SH-SY5Y (cell line): ENCODE results near the gene FSIP2.

Source experiments
- GATA2 ChIP-seq: IDR thresholded peaks from 2 replicates; pipeline ENCODE4 v1.6.1; 2011; ENCODE audit warnings: mild to moderate bottlenecking, low read depth, low read length
- GATA3 ChIP-seq: IDR thresholded peaks from 2 replicates; pipeline ENCODE4 v1.6.1; 2011; ENCODE audit warnings: low read depth, mild to moderate bottlenecking, low read length, moderate library complexity

FSIP2 gene

DNA sequence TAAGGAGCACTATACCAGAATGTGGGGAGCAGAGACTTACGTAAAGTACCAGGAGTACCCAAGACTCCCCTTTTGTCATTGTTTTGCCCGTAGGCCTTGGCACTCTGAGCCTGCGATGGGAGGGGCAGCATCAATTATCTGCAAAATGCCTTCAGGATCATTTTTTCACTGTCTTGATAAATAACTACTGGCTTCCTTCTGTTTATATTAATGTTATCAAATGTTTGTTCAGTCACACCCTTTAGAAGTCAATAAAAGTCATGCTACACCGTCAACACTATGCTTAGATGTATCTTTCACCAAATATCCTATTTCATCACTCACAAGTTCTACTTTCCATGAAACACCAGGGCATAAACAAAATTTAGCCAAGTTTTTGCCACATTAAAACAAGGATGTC lies 116.3 kb downstream of the FSIP2 start:
- no peak for TF ChIP-seq GATA2
- TF ChIP-seq GATA3: no peak

DNA sequence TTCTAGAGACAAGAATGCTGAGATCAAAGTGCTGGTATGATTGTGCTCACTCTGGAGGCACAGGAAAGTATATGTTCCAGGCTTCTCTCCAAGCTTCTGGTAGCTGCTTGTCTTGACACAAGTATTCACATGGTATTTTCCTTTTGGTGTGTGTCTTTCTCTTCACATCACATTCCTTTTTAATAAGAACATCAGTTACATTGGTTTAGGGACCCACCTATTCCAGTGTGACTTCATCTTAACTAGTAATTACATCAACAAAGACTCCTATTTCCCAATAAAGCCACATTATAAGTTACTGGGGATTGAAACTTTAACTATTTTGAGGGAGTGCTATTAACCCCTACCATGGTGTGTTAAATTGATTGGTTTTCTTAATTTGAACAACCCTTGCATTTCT lies 119.1 kb downstream of the FSIP2 start:
- TF ChIP-seq GATA3 (no peak), GATA2 (no peak)

DNA sequence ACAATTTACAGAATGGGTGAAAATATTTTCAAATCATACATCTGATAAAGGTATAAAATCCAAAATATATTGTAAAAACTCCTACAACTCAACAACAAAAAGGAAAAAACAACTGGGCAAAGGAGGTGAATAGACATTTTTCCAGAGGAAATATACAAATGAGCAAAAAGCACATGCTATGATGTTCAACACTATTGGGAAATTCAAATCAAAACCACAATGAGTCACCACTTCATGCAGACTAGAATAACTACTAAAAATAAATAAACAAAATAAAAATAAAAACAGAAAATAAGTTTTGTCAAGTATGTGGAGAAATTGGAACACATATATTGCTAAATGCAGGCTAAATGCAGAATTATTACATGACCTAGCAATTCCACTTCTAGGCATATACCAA lies 120.9 kb downstream of the FSIP2 start:
- TF ChIP-seq GATA3: no peak
- TF ChIP-seq GATA2: no peak

DNA sequence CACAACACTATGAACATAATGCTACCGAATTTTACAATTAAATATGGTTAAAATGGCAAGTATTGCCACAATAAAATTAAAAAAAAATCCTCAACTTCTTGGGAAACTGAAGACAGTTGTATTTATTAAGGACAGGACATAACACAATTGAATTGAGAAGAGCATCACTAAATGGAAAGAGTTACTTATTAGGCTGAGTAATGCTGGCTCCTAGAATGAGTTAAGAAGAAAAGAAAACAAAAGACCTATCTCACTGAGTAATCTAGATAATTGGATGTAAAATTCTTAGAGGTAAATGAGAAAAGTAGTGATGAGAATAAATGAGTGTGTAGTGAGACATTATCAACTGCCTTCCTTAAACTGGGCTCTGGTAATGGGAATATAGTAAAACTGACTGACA lies 121.7 kb downstream of the FSIP2 start:
- TF ChIP-seq GATA3 (no peak), GATA2 (no peak)

DNA sequence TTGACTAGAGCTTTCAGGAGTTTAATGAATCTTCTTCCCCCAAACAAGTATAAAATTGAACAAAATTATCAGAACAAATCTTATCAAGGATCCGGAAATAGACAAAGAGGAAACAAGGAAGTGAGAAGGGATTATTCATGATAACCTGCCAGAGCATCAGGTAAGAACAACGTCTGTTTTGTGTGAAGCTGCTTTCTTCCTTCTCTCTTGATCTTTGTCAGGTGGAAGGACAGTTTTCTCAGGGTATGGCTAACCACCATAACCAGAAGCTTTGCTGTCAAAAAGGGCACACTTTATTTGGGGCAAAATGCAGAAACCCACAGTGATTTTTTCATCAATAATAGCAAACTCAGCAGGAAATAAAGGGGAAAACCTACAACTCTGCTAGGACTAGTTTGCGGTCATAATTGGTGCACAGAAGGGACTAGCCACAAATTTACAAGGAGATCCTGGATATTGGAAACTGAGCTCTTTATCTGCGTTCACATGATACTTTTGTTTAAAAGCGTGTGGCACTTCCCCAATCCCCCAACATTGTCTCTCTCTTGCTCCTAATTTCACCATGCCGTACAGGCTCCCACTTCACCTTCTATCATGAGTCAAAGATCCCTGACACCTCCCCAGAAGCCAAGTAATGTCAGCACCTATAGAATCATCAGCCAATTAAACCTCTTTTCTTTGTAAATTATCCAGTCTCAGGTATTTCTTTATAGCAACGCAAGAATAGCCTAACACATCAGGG lies 124.2 kb downstream of the FSIP2 start:
- TF ChIP-seq GATA3 (no peak), GATA2 (no peak)

DNA sequence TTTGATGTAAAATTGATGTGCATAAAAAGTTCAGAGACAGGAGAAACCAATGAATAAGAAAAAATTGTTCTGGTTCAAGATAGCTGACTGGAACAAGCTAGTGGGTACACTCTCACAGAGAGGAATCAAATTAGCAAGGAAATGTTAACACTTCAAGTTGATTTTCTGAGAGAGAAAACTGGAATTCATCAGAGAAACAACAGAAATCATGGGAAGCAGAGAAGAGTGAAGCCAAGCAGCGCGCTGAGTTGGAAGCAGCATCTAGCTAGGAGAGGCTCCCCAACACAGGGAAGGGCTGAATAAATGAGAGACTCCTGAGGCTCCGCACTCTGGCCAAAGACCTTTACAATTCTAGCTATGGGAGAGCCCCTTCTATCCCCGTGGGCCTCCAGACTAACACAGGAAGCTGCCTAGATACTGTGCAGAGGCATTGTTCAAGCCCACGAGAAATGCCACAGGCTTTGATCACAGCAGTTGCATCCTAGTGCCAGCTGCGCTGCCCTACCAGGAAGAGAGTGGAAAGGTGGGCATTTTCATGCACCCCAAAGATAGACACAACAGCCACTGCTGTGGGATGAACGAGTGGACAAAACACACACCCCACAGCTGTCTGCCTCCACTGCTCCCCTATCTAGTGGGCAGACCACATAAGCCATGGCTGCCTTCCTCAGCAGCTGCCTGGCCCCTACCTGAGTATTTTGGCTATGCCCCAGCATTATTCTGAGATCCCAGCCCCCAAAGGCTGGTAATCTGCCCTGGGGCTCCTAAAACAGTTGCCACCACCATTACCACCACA lies 136.7 kb downstream of the FSIP2 start:
- TF ChIP-seq GATA3: no peak
- TF ChIP-seq GATA2: no peak

DNA sequence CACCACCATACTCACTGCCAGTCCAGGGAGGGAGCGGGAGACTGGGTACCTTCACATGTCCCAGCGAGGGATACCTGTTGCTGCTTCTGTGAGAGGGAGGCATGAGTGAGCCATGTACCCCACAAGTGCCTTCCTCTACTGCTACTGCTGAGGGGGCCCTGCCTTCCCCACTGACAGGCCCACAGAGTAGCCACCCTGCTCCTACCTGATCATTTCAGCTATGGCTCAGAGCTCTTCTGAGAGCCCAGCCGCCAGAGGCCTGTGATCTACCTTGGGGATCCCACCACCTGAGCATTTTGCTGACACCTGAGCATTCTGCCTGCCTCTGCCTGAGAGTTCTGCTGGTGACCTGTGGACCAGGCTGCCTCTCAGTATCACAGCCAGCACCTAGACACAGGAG lies 137.6 kb downstream of the FSIP2 start:
- no peak for TF ChIP-seq GATA2
- no peak for TF ChIP-seq GATA3

DNA sequence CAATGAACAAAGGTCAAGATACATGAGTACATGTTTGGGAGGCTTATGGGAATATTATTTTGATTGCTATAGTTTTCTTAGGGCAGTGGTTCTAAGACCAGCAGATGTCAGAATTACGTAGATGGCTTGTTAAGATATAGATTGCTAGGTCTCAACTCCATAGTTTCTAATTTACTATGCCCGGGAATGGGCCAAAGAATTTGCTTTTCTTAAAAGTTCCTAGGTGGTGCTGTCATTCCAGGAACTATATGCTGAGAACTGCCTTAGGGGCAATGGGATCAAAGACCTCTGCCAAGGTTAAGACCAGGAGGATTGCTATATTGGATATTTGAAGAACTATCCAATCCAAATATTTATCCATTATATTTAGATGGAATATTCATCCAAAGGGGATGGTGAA lies 141.8 kb downstream of the FSIP2 start:
- TF ChIP-seq GATA2 (no peak), GATA3 (no peak)
